A549 (cell line): ENCODE results near the gene FBXO15.

Source experiments
- CBX8 ChIP-seq: fragments of 200-600 bp; sonication (generic); IDR thresholded peaks from 2 replicates; pipeline ENCODE4 v1.6.1; 2016
- FOSL2 ChIP-seq, 2 experiments: fragments of 450-650 bp in 1 of 2; fragments of >200 bp in 1 of 2; sonication (Bioruptor Twin) in 1 of 2; formaldehyde crosslinking; IDR thresholded peaks; 2 replicates each; pipeline versions ENCODE4 v1.5.0 to v1.6.1; 2016 to 2020; ENCODE audit warnings: mild to moderate bottlenecking in 1 of 2, moderate library complexity in 1 of 2
- HES2 ChIP-seq: fragments of >200 bp; sonication (Bioruptor Twin); formaldehyde crosslinking; IDR thresholded peaks from 2 replicates; pipeline ENCODE4 v1.6.1; 2016
- RAD21 ChIP-seq, 2 experiments: fragments of >200 bp in 1 of 2; sonication (Bioruptor Twin) in 1 of 2; formaldehyde crosslinking in 1 of 2; IDR thresholded peaks in 1 of 2; conservative IDR thresholded peaks in 1 of 2; 2 replicates in 1 of 2; 3 replicates in 1 of 2; pipeline ENCODE4 v1.6.1; 2012 to 2018; ENCODE audit warnings: inconsistent platforms in 1 of 2
- REST ChIP-seq: fragments of 200-600 bp; sonication (generic); IDR thresholded peaks from 2 replicates; pipeline ENCODE4 v1.6.1; 2016; ENCODE audit warnings: antibody characterized with exemption, mild to moderate bottlenecking, moderate library complexity
- TP53 ChIP-seq: fragments of 250-450 bp; sonication (Bioruptor Pico); IDR thresholded peaks from 2 replicates; pipeline ENCODE4 v1.5.0; 2021; ENCODE audit warnings: mild to moderate bottlenecking, moderate library complexity
- TF ChIP-seq, protein P1 (sequence below): fragments of >200 bp; sonication (Bioruptor Twin); formaldehyde crosslinking; IDR thresholded peaks from 3 replicates; pipeline ENCODE4 v1.5.1; 2016

GRCh38 chr18:74110976-74111375, 36.7 kb downstream of the FBXO15 start:
- TF ChIP-seq FOSL2 (IDR thresholded peaks at IDR 0.05) (no peak), FOSL2 (CRISPR knock-in tag; IDR thresholded peaks at IDR 0.05) (no peak), TP53 (CRISPR knock-in tag) (no peak), RAD21 (conservative IDR thresholded peaks at IDR 0.05 in 1 of 2, IDR thresholded peaks at IDR 0.05 in 1 of 2) (no peak), REST (no peak), HES2 (no peak), CBX8 (no peak)
- TF ChIP-seq, protein P1, sequence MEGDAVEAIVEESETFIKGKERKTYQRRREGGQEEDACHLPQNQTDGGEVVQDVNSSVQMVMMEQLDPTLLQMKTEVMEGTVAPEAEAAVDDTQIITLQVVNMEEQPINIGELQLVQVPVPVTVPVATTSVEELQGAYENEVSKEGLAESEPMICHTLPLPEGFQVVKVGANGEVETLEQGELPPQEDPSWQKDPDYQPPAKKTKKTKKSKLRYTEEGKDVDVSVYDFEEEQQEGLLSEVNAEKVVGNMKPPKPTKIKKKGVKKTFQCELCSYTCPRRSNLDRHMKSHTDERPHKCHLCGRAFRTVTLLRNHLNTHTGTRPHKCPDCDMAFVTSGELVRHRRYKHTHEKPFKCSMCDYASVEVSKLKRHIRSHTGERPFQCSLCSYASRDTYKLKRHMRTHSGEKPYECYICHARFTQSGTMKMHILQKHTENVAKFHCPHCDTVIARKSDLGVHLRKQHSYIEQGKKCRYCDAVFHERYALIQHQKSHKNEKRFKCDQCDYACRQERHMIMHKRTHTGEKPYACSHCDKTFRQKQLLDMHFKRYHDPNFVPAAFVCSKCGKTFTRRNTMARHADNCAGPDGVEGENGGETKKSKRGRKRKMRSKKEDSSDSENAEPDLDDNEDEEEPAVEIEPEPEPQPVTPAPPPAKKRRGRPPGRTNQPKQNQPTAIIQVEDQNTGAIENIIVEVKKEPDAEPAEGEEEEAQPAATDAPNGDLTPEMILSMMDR: no peak
